GM12878 (cell line): ENCODE data around the gene RERE. TPM values are rescaled to one million over a fixed set of nuclear protein-coding genes. Genes with fewer than 3 reads are reported as not detected.
A peak's percentile ranks its signal among the peaks of the same experiment; 100 is the strongest.

Experiments
- ATAC-seq: fragments of 200-7000 bp; cut with Tn5 transposase; 3 replicates; pipeline ENCODE4 v1.9.1; 2020; ENCODE audit warnings: mild to moderate bottlenecking, moderate library complexity
- BruUV-seq: library from RNA; stranded (reverse); fragments of 400-500 nt; replicated peaks from 2 replicates; lab custom pipeline; 2021; lab: Mats Ljungman, UMichigan
- CTCF ChIA-PET: fragments of 300-600 bp; sonication (Branson Sonifier 250); formaldehyde crosslinking; extraction: SDS; loops from one replicate; lab custom pipeline; 2021; ENCODE audit warnings: inconsistent platforms; lab: Yijun Ruan, JAX
- POLR2A ChIA-PET: fragments of 350-600 bp; formaldehyde crosslinking; extraction: SDS; loops from one replicate; lab custom pipeline; 2021; ENCODE audit warnings: inconsistent platforms; lab: Charles Lee
- RAD21 ChIA-PET: fragments of 300-600 bp; sonication (Branson Sonifier 250); formaldehyde crosslinking; loops from one replicate; lab custom pipeline; 2023; ENCODE audit warnings: antibody characterized with exemption; ENCODE audit not compliant: unreplicated experiment; lab: Charles Lee
- SMC1A ChIA-PET: fragments of 300-600 bp; sonication (Branson Sonifier 250); formaldehyde crosslinking; loops from one replicate; lab custom pipeline; 2023; ENCODE audit not compliant: unreplicated experiment, uncharacterized antibody; lab: Charles Lee
- DNase-seq: peaks from one replicate; pipeline ENCODE4 v3.0.0-alpha.2; 2011; ENCODE audit warnings: low read depth, low spot score
- FAIRE-seq: peaks from 3 replicates; lab custom pipeline; 2011; peaks lifted over from hg19 to GRCh38; lab: Jason Lieb, UNC
- H2AFZ ChIP-seq: 2 replicates; pipeline ENCODE4 v1.6.0; 2011; ENCODE audit warnings: low read depth, low read length, control low read depth; ENCODE audit not compliant: control insufficient read depth
- H3K27ac ChIP-seq: 2 replicates; pipeline ENCODE4 v1.5.1; 2011; ENCODE audit warnings: control low read depth; ENCODE audit not compliant: control insufficient read depth, insufficient read depth
- H3K27me3 ChIP-seq, 2 experiments: replicated peaks in 1 of 2; 2 replicates each; pipeline versions ENCODE4 v1.6.0 to v1.6.1; 2011; ENCODE audit warnings: low read length in 1 of 2; ENCODE audit not compliant: control insufficient read depth in 2 of 2, insufficient read depth in 2 of 2
- H3K36me3 ChIP-seq, 2 experiments: 2 replicates each; pipeline ENCODE4 v1.5.1; 2011; ENCODE audit warnings: low read length in 1 of 2; ENCODE audit not compliant: control insufficient read depth in 2 of 2, insufficient read depth in 2 of 2
- H3K4me1 ChIP-seq: 2 replicates; pipeline ENCODE4 v1.6.1; 2011; ENCODE audit warnings: mild to moderate bottlenecking, low read length, moderate library complexity, mixed read lengths; ENCODE audit not compliant: control insufficient read depth, insufficient read depth
- H3K4me2 ChIP-seq: 2 replicates; pipeline ENCODE4 v1.6.0; 2011; ENCODE audit warnings: control low read depth; ENCODE audit not compliant: control insufficient read depth, insufficient read depth
- H3K4me3 ChIP-seq: fragments of 200-600 bp; sonication (generic); 2 replicates; pipeline ENCODE4 v1.5.1; 2016
- H3K79me2 ChIP-seq: 2 replicates; pipeline ENCODE4 v1.6.0; 2011; ENCODE audit warnings: low read length; ENCODE audit not compliant: control insufficient read depth, insufficient read depth
- H3K9ac ChIP-seq: 2 replicates; pipeline ENCODE4 v1.8.0; 2011; ENCODE audit warnings: low read length, control low read depth, mixed read lengths; ENCODE audit not compliant: control insufficient read depth, insufficient read depth
- H3K9me3 ChIP-seq: replicated peaks from 3 replicates; pipeline ENCODE4 v1.5.1; 2011; ENCODE audit warnings: mild to moderate bottlenecking, low read length; ENCODE audit not compliant: control insufficient read depth, insufficient read depth
- H4K20me1 ChIP-seq: 2 replicates; pipeline ENCODE4 v1.6.0; 2011; ENCODE audit not compliant: control insufficient read depth, insufficient read depth
- EED ChIP-seq: sonication (generic); IDR thresholded peaks from 2 replicates; pipeline ENCODE4 v1.6.1; 2016; ENCODE audit warnings: antibody characterized with exemption, low read depth
- NFYA ChIP-seq: IDR thresholded peaks from 2 replicates; pipeline ENCODE4 v1.6.1; 2011; ENCODE audit warnings: low read depth, mild to moderate bottlenecking, low read length, improper control_type of control experiment, borderline replicate concordance
- RAD51 ChIP-seq: fragments of 450-650 bp; IDR thresholded peaks from 2 replicates; pipeline ENCODE4 v1.6.1; 2016; ENCODE audit warnings: moderate library complexity, mild to moderate bottlenecking, inconsistent platforms
- TCF3 ChIP-seq: IDR thresholded peaks from 2 replicates; pipeline ENCODE4 v1.6.1; 2012; ENCODE audit warnings: low read depth, mild to moderate bottlenecking, low read length, borderline replicate concordance; ENCODE audit not compliant: insufficient read depth
- TCF7 ChIP-seq: IDR thresholded peaks from 2 replicates; pipeline ENCODE4 v1.6.1; 2014; ENCODE audit warnings: antibody characterized with exemption, borderline replicate concordance
- WGBS: methylation state at CpG from one replicate; pipeline ENCODE4 v1.1.6; 2016; ENCODE audit warnings: low lambda C conversion rate; ENCODE audit not compliant: insufficient replicate concordance, insufficient coverage; ENCODE audit errors: missing lambda C conversion rate; 5-methylcytosine and 5-hydroxymethylcytosine counted together
- in situ Hi-C: fragments of 300-500 bp; cut with MboI; formaldehyde crosslinking; loops from 9 replicates; pipeline ENCODE4 v1.14.3; 2018; ENCODE audit warnings: mixed read lengths
- intact Hi-C: fragments of 100-400 bp; cut with micrococcal nuclease; formaldehyde crosslinking; loops from one replicate; pipeline ENCODE4 v1.14.2; 2022; ENCODE audit not compliant: unreplicated experiment
- polyA plus RNA-seq, 11 experiments: library from polyadenylated mRNA; depleted of rRNA in 4 of 11; unstranded in 6 of 11; stranded (reverse) in 5 of 11; fragments of >200 nt; fragmentation: Nextera tagmentation in 4 of 11; fragmentation: Illumina TruSeq in 1 of 11; extraction: Ambion mirVana in 4 of 11; extraction: Trizol in 1 of 11; gene quantifications; 1 replicate in 1 of 11; 2 replicates in 10 of 11; pipeline versions ENCODE4 v1.2.1 to v1.2.3, GENCODE V29; 2011 to 2016; ENCODE audit warnings: inconsistent platforms in 2 of 11, missing spikeins in 2 of 11, low read depth in 1 of 11
- total RNA-seq, 4 experiments: library from RNA; depleted of rRNA in 3 of 4; stranded (reverse); fragments of >200 nt in 3 of 4; fragmentation: Illumina TruSeq in 1 of 4; extraction: Trizol in 1 of 4; gene quantifications; 2 replicates each; pipeline versions ENCODE4 v1.2.1 to v1.2.3, GENCODE V29; 2013 to 2021

RERE gene
- total and polyA plus RNA-seq, 10 of the 15 experiments (the other 5 are each of a cell fraction or from before 2014, with no cell fraction given): 5.2 to 60.5 (median 20.2) TPM

DNA sequence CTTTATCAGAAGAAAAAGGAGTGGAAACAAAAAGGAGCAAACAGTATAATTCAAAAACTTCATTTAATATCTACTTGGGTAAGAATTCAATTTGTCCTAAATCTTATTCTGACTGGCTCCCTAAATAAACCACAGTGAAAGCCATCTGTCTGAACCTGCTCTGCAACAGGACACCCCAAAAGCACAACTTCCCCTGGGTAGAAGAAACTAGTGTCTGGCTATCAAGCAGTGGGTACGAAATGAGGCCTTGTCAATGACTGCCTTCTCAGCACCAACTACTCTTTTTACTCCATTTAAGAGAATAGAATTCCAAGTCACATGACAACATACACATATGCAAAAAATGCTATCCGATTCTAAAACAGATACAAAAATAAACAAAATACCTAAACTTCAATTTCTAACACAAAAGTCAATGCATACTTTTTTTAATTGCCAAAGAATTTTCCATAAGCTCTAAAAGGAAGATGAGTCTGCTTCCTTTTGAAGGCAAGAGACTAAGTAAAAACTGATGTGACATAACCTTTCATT lies 292.7 kb downstream of the RERE start:
- TF ChIP-seq TCF3 (no peak), TCF7 (no peak), RAD51 (peak; percentile 36; the same call in 1 of the 2 replicates)
- SMC1A ChIA-PET: interaction anchor here (0.8 to 2.5 kb wide), 17 partner anchors 9 to 199 kb away, joined by 3 to 34 read pairs (median 5); no protein-coding TSS in a partner anchor
- no peak overlapping the region for H2AFZ ChIP-seq
- no peak for FAIRE-seq
- peak overlapping the region; percentile 67 for H3K4me3 ChIP-seq
- peak; percentile 39 for ATAC-seq
- no peaks in the 10 kb centered on the region for H3K27me3 ChIP-seq
- peaks cover 13% of the 10 kb centered on the region for H3K79me2 ChIP-seq
- intact Hi-C loops: loop anchor here (5.0 to 10.0 kb wide), 2 partner anchors 47 to 100 kb away; no protein-coding TSS in a partner anchor
- H3K9me3 ChIP-seq: no peaks in the 10 kb centered on the region
- POLR2A ChIA-PET: interaction anchor here (0.6 to 2.3 kb wide), 6 partner anchors 8 to 113 kb away, joined by 4 to 14 read pairs (median 5); no protein-coding TSS in a partner anchor
- H3K27ac ChIP-seq: peak overlapping the region; percentile 67
- no peaks in the 10 kb centered on the region for H4K20me1 ChIP-seq
- H3K9ac ChIP-seq: peak overlapping the region; percentile 36
- in situ Hi-C loops: no loop called here
- peaks cover 23% of the 10 kb centered on the region for H3K4me1 ChIP-seq
- DNase-seq: no peak
- no TSS peak for BruUV-seq
- WGBS: 3% methylated on average over 2 of the region's 2 CpGs
- peak overlapping the region; percentile 88 for H3K4me2 ChIP-seq
- H3K36me3 ChIP-seq: no peaks in the 10 kb centered on the region; a peak in 1 of 4 replicates
- RAD21 ChIA-PET: interaction anchor here (0.6 to 2.6 kb wide), 10 partner anchors 8 to 324 kb away, joined by 3 to 15 read pairs (median 6); no protein-coding TSS in a partner anchor
- CTCF ChIA-PET: interaction anchor here (0.6 to 5.8 kb wide), 7 partner anchors 13 to 202 kb away, joined by 3 to 30 read pairs (median 5); no protein-coding TSS in a partner anchor

DNA sequence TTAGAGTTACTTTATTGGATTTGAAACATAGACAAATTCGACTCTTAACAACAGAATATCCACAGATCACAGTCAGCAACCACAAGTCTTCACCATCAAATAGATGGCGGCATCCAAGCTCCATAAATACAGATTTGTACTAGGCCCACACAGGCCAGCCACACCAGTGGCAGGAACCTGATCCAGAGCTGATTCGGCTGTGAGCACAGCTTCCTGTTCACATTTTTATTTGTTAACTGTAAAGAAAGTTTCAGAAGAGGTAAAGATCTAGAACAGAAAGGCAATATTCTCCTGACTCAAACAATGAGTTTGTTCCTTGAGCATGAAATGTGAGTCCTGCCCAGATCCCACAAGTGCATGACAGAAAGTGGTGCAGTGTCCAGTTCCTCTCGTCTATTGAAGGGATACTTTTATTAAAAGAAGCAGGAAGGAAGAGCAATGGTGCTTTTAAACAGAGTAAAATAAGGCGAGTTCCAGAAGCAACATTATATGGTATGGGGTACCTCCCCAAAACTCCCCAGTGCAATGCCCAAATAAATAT lies 293.7 kb downstream of the RERE start:
- Histone ChIP-seq H3K4me1 (peaks cover 23% of the 10 kb centered on the region), H3K27me3 (no peaks in the 10 kb centered on the region), H3K9ac (no peak overlapping the region), H3K79me2 (peaks cover 13% of the 10 kb centered on the region), H4K20me1 (no peaks in the 10 kb centered on the region), H3K27ac (peak overlapping the region; percentile 54; the same call in 1 of the 2 replicates), H3K36me3 (no peaks in the 10 kb centered on the region), H2AFZ (no peak overlapping the region), H3K4me2 (peak overlapping the region; percentile 88), H3K9me3 (no peaks in the 10 kb centered on the region), H3K4me3 (peak overlapping the region; percentile 67; the same call in 1 of the 2 replicates)
- BruUV-seq: no TSS peak
- in situ Hi-C loops (no loop called here), intact Hi-C loops (loop anchor here (10.0 kb wide), 1 partner anchor 99 kb away; no protein-coding TSS in a partner anchor)
- POLR2A ChIA-PET: interaction anchor here (1.4 kb wide), 1 partner anchor 10 kb away, joined by 5 read pairs; no protein-coding TSS in a partner anchor
- ATAC-seq (peak; percentile 9; the same call in 1 of the 3 replicates), DNase-seq (no peak), FAIRE-seq (peak; percentile 54)
- 37% methylated on average over 5 of the region's 5 CpGs for WGBS
- CTCF ChIA-PET: interaction anchor here (0.8 to 5.8 kb wide), 3 partner anchors 10 to 72 kb away, joined by 3 to 30 read pairs (median 3); no protein-coding TSS in a partner anchor
- TF ChIP-seq EED (0 out of 2 replicates have a peak, but pooled peaks have one; percentile 17), NFYA (no peak)
- SMC1A ChIA-PET: interaction anchor here (0.8 to 1.9 kb wide), 6 partner anchors 10 to 146 kb away, joined by 3 to 14 read pairs (median 4); no protein-coding TSS in a partner anchor
- RAD21 ChIA-PET: interaction anchor here (1.2 kb wide), 2 partner anchors 10 to 46 kb away, joined by 3 to 5 read pairs; no protein-coding TSS in a partner anchor
